ENCODE data around the gene PCDH19.

GRCh38 chrX:100319716-100320115 is 90.4 kb downstream of the PCDH19 start:
- TF ChIP-seq CTCF (conservative IDR thresholded peaks at IDR 0.05; ENCODE audit: low read depth in 2 of 2) (no peak), EZH2 (IDR thresholded peaks at IDR 0.05; ENCODE audit: low read depth, unreplicated experiment) (no peak), EZH2phosphoT487 (IDR thresholded peaks at IDR 0.05; ENCODE audit: unreplicated experiment) (no peak), POLR2AphosphoS5 (IDR thresholded peaks at IDR 0.05; ENCODE audit: low read depth) (no peak), JUNB (IDR thresholded peaks at IDR 0.05; ENCODE audit: unreplicated experiment) (no peak), REST (IDR thresholded peaks at IDR 0.05; ENCODE audit: unreplicated experiment) (no peak), ZNF114 (CRISPR knock-in tag; IDR thresholded peaks at IDR 0.05) (no peak), ZNF462 (CRISPR knock-in tag; IDR thresholded peaks at IDR 0.05) (no peak), ZNF331 (CRISPR knock-in tag; IDR thresholded peaks at IDR 0.05; ENCODE audit: low read depth) (no peak), STAT1 (IDR thresholded peaks at IDR 0.05; ENCODE audit: unreplicated experiment) (no peak), NANOG (IDR thresholded peaks at IDR 0.05; ENCODE audit: borderline replicate concordance) (no peak)
